GM10248 (cell line): ENCODE measurements around the gene SPOCD1.

Experiments
- CTCF ChIA-PET: fragments of 300-600 bp; sonication (Branson Sonifier 250); formaldehyde crosslinking; extraction: SDS; loops from one replicate; lab custom pipeline; 2021; ENCODE audit warnings: antibody characterized with exemption; lab: Yijun Ruan, JAX
- POLR2A ChIA-PET: fragments of 350-650 bp; sonication (Branson Sonifier 250); formaldehyde crosslinking; extraction: SDS; loops from one replicate; lab custom pipeline; 2020; ENCODE audit warnings: antibody characterized with exemption; lab: Yijun Ruan, JAX
- DNase-seq: peaks from one replicate; pipeline ENCODE4 v3.0.0; 2012; ENCODE audit errors: extremely low spot score
- CTCF ChIP-seq: IDR thresholded peaks from 2 replicates; pipeline ENCODE4 v1.5.1; 2012; ENCODE audit warnings: mild to moderate bottlenecking, low read depth; ENCODE audit errors: extremely low read depth, missing control alignments, control extremely low read depth

The SPOCD1 gene

GRCh38 chr1:31815752-31816500 lies at the start of gene SPOCD1:
SPOCD1 (minus strand) TSS chr1:31816022; CDS start chr1:31815333, 689 bp downstream.
- POLR2A ChIA-PET, result no interaction called here
- peak; percentile 83 for DNase-seq
- CTCF ChIA-PET, result interaction anchor here (0.6 to 6.0 kb wide), 22 partner anchors 10 to 575 kb away, joined by 3 to 41 read pairs (median 4); partner anchors contain the start of gene ADGRB2
- TF ChIP-seq CTCF, result peak; percentile 83

- POLR2A ChIA-PET, result no interaction called here
- no peak for DNase-seq
These were observed 46.2 kb upstream of the SPOCD1 start for GRCh38 chr1:31862071-31862470.

GRCh38 chr1:31861346-31861745 lies 45.5 kb upstream of the SPOCD1 start:
- peak; percentile 57 for DNase-seq
- CTCF ChIA-PET, result interaction anchor here (0.8 to 3.6 kb wide), 5 partner anchors 10 to 103 kb away, joined by 3 to 22 read pairs (median 4); no protein-coding TSS in a partner anchor
- TF ChIP-seq CTCF, result peak; percentile 31
- POLR2A ChIA-PET, result no interaction called here

More at GRCh38 chr1:31862071-31862470, 46.2 kb upstream of the SPOCD1 start:
- no peak for TF ChIP-seq CTCF
- CTCF ChIA-PET, result no interaction called here

GRCh38 chr1:31860581-31860980 lies 44.8 kb upstream of the SPOCD1 start:
- ChIA-PET POLR2A (no interaction called here), CTCF (interaction anchor here (0.8 to 3.6 kb wide), 7 partner anchors 11 to 143 kb away, joined by 3 to 22 read pairs (median 4); no protein-coding TSS in a partner anchor)
- no peak for DNase-seq
- no peak for TF ChIP-seq CTCF

GRCh38 chr1:31859719-31860118 lies 43.9 kb upstream of the SPOCD1 start:
- DNase-seq, result no peak
- TF ChIP-seq CTCF, result no peak
- CTCF ChIA-PET, result interaction anchor here (1.2 to 3.6 kb wide), 3 partner anchors 13 to 142 kb away, joined by 4 to 22 read pairs (median 4); no protein-coding TSS in a partner anchor
- POLR2A ChIA-PET, result interaction anchor here (0.6 kb wide), 1 partner anchor 913 kb away, joined by 6 read pairs; no protein-coding TSS in a partner anchor

- no peak for TF ChIP-seq CTCF
- ChIA-PET CTCF (interaction anchor here (1.1 to 3.6 kb wide), 3 partner anchors 11 to 106 kb away, joined by 3 to 22 read pairs (median 4); no protein-coding TSS in a partner anchor), POLR2A (no interaction called here)
- no peak for DNase-seq
These were observed 43.2 kb upstream of the SPOCD1 start for GRCh38 chr1:31859044-31859443.
